Fibroblast of mammary gland (primary cell): ENCODE data around the gene GNPTG.

Source experiments
- DNase-seq: peaks from one replicate; pipeline ENCODE4 v3.0.0-alpha.2; 2010; ENCODE audit warnings: low read depth
- H3K4me3 ChIP-seq: 2 replicates; pipeline ENCODE4 v1.5.1; 2011; ENCODE audit warnings: low read depth, mild to moderate bottlenecking, low read length, moderate library complexity; ENCODE audit not compliant: control insufficient read depth
- CTCF ChIP-seq: conservative IDR thresholded peaks from 2 replicates; pipeline ENCODE4 v1.5.1; 2011; ENCODE audit warnings: low read depth, low read length, inconsistent platforms; ENCODE audit not compliant: control insufficient read depth, insufficient read depth

GNPTG gene

GRCh38 chr16:1334739-1335138 lies 17.0 kb upstream of the GNPTG start:
- DNase-seq = no peak
- no peak overlapping the region for H3K4me3 ChIP-seq
- no peak for TF ChIP-seq CTCF

DNA sequence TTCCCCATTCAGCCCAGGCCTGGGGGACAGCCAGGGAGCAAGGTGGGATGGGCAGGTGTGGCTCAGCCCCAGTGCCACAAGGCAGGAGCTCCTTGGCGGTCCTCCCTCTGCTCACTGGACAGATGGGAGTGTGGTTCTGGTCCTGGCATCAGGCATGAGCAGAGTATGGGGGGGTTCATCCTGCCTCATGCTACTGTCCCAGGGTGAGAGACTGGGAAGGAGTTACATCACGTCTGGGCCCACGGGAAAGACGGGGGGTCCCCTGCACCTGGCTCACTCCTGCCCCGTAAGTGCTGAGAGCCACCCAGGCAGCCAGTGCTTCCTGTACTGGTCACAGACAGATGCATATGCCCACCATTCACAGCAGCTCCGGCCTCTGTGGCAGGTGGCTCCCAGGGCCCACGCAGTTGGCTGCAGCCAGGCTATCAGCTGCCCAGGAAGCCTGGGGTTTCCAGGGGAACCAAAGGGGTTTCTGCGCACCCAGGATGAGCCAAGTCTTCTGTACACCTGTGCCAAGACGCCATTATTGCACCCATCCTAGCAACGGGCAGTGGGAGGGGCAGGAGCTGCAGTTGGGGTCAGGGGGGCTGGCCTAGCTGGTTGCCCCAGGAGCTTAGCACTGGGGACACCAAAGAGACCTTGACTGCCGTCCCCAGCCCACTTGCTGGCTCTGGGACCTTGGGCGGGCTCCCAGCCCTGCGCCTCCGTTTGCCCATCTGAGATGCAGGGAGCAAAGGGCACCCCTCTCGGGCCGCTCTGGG lies 16.3 kb upstream of the GNPTG start:
- no peak overlapping the region for H3K4me3 ChIP-seq
- TF ChIP-seq CTCF = no peak
- no peak for DNase-seq

- no peak for TF ChIP-seq CTCF
- no peak for DNase-seq
- H3K4me3 ChIP-seq = no peak overlapping the region
These were observed 15.7 kb upstream of the GNPTG start for GRCh38 chr16:1335996-1336395.

- no peak overlapping the region for H3K4me3 ChIP-seq
- DNase-seq = no peak
- no peak for TF ChIP-seq CTCF
These were observed 15.1 kb upstream of the GNPTG start for GRCh38 chr16:1336619-1337018.

DNA sequence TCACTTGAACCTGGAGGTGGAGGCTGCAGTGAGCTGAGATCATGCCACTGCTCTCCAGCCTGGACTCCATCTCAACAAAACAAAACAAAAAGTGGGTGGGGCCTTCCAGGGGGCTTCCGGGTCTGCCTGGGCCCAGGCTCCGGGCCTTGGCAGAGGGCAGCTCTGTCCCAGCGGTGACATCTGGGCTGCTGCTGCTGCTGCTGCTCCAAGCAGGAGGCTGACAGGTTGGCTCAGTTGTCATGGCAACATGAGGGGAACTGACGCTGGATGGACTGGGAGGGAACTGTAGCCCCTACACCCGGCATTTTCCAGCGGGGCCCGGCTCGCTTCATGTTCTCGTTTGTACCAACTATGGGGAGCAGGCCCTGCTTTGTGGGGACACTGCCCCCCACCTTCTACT lies 14.2 kb upstream of the GNPTG start:
- TF ChIP-seq CTCF = no peak
- H3K4me3 ChIP-seq = no peak overlapping the region
- no peak for DNase-seq

DNA sequence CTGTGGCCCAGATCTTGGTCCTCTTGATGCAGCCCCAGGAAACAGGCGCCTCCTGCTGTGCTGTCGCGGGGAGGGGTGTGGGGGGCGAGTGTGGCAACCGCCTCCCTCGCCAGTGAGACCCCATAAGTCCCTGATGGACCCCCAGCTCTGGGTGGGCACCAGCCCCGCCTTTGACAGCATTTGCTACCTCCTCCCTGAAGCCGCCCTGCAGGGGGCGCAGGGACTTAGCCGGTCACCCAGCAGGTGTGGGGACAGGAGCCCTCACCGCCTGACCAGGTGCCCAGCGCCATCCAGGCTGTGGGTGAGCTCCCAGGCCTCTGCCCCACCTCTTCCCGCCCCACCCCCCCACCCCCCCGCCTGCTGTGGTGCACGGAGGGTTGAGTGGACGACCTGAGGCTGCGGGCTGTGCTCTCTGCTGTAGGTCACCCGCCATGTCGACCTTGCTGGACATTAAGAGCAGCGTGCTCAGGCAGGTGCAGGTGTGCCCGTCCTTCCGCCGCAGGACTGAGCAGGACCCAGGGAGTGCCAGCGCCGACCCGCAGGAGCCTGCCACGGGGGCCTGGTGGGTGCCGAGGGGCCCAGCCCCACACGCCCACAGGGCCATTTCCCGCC lies 13.5 kb upstream of the GNPTG start:
- no peak overlapping the region for H3K4me3 ChIP-seq
- no peak for DNase-seq
- peak; percentile 25 for TF ChIP-seq CTCF
